T-helper 2 cell treated with Interferon-gamma antibody and Interleukin-4, amounts not matched to agents 5 μg/mL and 100 μg/mL, for 36 hours (primary cell): ENCODE measurements around the gene LTBP3.
"Not testable (repeated sequence)": the region's sequence is repeated elsewhere in the genome, so short reads cannot be mapped to it uniquely, and the experiment has no call there.

ENCODE experiments used
- DNase-seq: peaks from one replicate; pipeline ENCODE4 v3.0.0; 2021; ENCODE audit warnings: low spot score
- H3K27ac Mint-ChIP-seq: one replicate; pipeline ENCODE4 v1.8.0; 2021; ENCODE audit warnings: mild to moderate bottlenecking, mixed read lengths
- H3K27me3 Mint-ChIP-seq: one replicate; pipeline ENCODE4 v1.8.0; 2021; ENCODE audit warnings: low read depth, mixed read lengths
- H3K36me3 Mint-ChIP-seq: one replicate; pipeline ENCODE4 v1.8.0; 2021; ENCODE audit warnings: low read depth, mixed read lengths
- H3K4me1 Mint-ChIP-seq: one replicate; pipeline ENCODE4 v1.8.0; 2021; ENCODE audit warnings: low read depth, mixed read lengths
- H3K4me3 Mint-ChIP-seq: one replicate; pipeline ENCODE4 v1.8.0; 2022; ENCODE audit warnings: mild to moderate bottlenecking, moderate library complexity, mixed read lengths
- H3K9me3 Mint-ChIP-seq: one replicate; pipeline ENCODE4 v1.8.0; 2021; ENCODE audit warnings: mixed read lengths

LTBP3 gene

DNA sequence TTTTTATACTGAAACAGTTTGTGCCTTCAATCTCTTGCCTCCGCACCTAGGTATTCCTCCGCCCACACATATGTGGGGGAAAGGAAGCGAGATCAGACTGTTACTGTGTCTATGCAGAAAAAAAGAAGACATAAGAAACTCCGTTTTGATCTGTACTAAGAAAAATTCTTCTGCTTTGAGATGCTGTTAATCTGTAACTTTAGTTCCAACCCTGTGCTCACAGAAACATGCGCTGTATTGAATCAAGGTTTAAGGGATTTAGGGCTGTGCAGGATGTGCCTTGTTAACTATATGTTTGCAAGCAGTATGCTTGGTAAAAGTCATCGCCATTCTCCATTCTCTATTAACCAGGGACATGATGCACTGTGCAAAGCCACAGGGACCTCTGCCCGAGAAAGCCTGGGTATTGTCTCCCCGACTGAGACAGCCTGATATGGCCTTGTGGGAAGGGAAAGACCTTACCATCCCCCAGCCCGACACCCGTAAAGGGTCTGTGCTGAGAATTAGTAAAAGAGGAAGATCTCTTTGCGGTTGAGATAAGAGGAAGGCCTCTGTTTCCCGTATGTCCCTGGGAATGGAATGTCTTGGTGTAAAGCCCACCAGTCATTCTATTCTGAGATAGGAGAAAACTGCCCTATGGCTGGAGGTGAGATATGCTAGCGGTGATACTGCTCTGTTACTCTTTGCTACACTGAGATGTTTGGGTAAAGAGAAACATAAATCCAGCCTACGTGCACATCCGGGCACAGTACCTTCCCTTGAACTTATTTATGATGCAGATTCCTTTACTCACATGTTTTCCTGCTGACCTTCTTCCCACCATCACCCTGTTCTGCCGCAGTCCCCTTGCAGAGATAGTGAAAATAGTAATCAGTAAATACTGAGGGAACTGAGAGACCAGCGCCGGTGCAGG is 35.2 kb downstream of the LTBP3 start:
- peak overlapping the region; percentile 73 for H3K27ac Mint-ChIP-seq
- H3K4me1 Mint-ChIP-seq = peaks cover 32% of the 10 kb centered on the region
- not testable (repeated sequence) for H3K27me3 Mint-ChIP-seq, H3K36me3 Mint-ChIP-seq, DNase-seq, H3K9me3 Mint-ChIP-seq
- H3K4me3 Mint-ChIP-seq = peak overlapping the region; percentile 58

DNA sequence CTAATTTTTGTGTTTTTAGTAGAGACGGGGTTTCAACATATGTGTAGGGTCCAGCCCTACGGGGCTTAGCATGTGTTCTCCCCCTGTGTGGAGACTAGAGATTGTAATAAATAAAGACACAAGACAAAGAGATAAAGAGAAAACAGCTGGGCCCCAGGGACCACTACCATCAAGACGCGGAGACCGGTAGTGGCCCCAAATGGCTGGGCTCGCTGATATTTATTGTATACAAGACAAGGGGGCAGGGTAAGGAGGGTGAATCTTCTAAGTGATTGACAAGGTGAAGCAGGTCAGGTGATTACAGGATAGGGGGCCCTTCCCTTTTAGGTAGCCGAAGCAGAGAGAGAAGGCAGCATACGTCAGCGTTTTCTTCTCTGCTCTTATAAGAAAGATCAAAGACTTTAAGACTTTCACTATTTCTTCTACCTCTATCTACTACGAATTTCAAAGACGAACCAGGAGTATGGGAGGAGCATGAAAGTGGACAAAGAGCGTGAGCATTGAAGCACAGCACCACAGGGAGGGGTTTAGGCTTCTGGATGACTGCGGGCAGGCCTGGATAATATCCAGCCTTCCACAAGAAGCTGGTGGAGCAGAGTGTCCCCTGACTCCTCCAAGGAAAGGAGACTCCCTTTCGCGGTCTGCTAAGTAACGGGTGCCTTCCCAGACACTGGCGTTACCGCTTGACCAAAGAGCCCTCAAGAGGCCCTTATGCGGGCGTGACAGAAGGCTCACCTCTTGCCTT is 36.2 kb downstream of the LTBP3 start:
- H3K27me3 Mint-ChIP-seq, DNase-seq, H3K36me3 Mint-ChIP-seq, H3K9me3 Mint-ChIP-seq: not testable (repeated sequence)
- peak overlapping the region; percentile 58 for H3K4me3 Mint-ChIP-seq
- peak overlapping the region; percentile 0 for H3K27ac Mint-ChIP-seq
- H3K4me1 Mint-ChIP-seq = peaks cover 27% of the 10 kb centered on the region

DNA sequence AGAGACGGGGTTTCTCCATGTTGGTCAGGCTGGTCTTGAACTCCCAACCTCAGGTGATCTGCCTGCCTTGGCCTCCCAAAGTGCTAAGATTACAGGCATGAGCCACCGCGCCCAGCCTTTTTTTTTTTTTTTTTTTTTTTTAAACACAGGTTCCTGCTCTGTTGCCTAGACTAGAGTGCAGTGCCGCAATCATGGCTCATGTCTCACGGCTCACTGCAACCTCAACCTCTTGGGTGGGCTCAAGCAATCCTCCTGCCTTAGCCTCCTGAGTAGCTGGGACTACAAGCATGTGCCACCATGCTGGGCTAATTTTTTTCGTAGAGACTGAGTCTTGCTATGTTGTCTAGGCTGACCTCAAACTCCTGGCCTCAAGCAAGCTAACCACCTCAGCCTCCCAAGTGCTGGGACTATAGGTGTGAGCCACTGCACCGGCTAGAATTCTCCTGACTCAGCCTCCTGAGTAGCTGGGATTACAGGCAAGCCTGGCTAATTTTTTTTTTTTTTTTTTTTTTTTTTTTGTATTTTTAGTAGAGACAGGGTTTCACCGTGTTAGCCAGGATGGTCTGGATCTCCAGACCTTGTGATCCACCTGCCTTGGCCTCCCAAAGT is 39.1 kb downstream of the LTBP3 start:
- H3K27ac Mint-ChIP-seq, H3K9me3 Mint-ChIP-seq, H3K36me3 Mint-ChIP-seq, DNase-seq, H3K27me3 Mint-ChIP-seq, H3K4me3 Mint-ChIP-seq: not testable (repeated sequence)
- peaks cover 28% of the 10 kb centered on the region for H3K4me1 Mint-ChIP-seq

GRCh38 chr11:65516135-65516968 is 41.8 kb downstream of the LTBP3 start:
- H3K36me3 Mint-ChIP-seq = no peaks in the 10 kb centered on the region
- no peak overlapping the region for H3K4me3 Mint-ChIP-seq

DNA sequence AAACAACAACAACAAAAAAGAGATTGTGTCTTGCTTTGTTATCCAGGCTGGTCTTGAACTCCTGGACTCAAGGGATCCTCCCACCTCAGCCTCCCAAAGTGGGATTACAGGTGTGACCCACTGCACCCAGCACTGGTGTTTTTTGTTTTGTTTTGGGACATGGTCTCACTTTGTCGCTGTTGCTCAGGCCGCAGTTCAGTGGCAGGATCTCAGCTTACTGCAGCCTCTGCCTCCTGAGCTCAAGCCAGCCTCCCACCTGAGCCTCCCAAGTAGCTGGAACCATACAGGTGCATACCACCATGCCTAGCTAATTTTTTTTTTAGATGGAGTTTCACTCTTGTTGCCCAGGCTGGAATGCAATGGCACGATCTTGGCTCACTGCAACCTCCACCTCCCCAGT is 45.8 kb downstream of the LTBP3 start:
- H3K4me3 Mint-ChIP-seq, H3K27ac Mint-ChIP-seq, DNase-seq, H3K36me3 Mint-ChIP-seq, H3K9me3 Mint-ChIP-seq, H3K27me3 Mint-ChIP-seq: not testable (repeated sequence)
- peaks cover 20% of the 10 kb centered on the region for H3K4me1 Mint-ChIP-seq

More at GRCh38 chr11:65516135-65516968, 41.8 kb downstream of the LTBP3 start:
- Mint-ChIP-seq H3K4me1 (peaks cover 8% of the 10 kb centered on the region), H3K9me3 (no peaks in the 10 kb centered on the region), H3K27ac (peak overlapping the region; percentile 45), H3K27me3 (no peaks in the 10 kb centered on the region)
- no peak for DNase-seq

DNA sequence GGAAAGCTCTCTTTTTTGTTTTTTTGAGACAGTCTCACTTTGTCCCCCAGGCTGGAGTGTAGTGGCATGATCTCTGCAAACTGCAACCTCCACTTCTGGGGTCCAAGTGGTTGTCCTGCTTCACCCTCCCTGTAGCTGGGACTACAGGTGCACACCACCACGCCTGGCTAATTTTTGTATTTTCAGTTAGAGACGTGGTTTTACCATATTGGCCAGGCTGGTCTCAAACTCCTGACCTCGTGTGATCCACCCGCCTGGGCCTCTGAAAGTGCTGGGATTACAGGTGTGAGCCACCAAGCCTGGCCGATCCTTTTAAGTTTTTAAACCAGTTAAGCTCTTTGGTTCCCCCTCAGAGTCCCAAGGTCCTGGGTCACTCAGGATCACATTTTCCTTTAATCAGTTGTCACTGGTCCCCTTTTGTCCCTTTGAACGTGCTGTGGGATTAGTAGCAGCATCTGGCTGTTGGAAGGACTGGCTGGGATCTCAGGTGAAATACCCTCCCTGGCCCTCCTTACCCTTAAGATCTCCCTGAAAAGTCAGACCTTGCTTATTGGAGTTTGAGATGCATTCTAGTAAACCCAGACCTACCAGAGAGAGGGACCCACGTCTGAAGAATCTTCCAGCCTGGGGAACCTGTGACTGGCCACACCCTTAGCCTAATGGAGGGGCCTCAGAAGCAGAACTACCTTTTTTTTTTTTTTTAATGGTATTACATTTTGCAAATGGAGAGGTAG is 51.2 kb downstream of the LTBP3 start:
- Mint-ChIP-seq H3K27me3 (peaks cover 2% of the 10 kb centered on the region), H3K4me1 (peaks cover 50% of the 10 kb centered on the region), H3K9me3 (no peaks in the 10 kb centered on the region), H3K27ac (peak overlapping the region; percentile 83), H3K36me3 (no peaks in the 10 kb centered on the region), H3K4me3 (no peak overlapping the region)
- peak; percentile 45 for DNase-seq

- Mint-ChIP-seq H3K27ac (peak overlapping the region; percentile 83), H3K9me3 (no peaks in the 10 kb centered on the region), H3K36me3 (no peaks in the 10 kb centered on the region), H3K4me1 (peaks cover 53% of the 10 kb centered on the region), H3K4me3 (no peak overlapping the region), H3K27me3 (peaks cover 2% of the 10 kb centered on the region)
- DNase-seq = no peak
These were observed 51.8 kb downstream of the LTBP3 start for GRCh38 chr11:65506290-65506771.

DNA sequence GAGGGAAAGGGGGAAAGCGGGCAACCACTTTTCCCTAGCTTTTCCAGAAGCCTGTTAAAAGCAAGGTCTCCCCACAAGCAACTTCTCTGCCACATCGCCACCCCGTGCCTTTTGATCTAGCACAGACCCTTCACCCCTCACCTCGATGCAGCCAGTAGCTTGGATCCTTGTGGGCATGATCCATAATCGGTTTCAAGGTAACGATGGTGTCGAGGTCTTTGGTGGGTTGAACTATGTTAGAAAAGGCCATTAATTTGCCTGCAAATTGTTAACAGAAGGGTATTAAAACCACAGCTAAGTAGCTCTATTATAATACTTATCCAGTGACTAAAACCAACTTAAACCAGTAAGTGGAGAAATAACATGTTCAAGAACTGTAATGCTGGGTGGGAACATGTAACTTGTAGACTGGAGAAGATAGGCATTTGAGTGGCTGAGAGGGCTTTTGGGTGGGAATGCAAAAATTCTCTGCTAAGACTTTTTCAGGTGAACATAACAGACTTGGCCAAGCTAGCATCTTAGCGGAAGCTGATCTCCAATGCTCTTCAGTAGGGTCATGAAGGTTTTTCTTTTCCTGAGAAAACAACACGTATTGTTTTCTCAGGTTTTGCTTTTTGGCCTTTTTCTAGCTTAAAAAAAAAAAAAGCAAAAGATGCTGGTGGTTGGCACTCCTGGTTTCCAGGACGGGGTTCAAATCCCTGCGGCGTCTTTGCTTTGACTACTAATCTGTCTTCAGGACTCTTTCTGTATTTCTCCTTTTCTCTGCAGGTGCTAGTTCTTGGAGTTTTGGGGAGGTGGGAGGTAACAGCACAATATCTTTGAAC is 52.5 kb downstream of the LTBP3 start:
- Mint-ChIP-seq H3K4me3 (no peak overlapping the region), H3K36me3 (no peaks in the 10 kb centered on the region), H3K27ac (peak overlapping the region; percentile 83), H3K9me3 (no peaks in the 10 kb centered on the region), H3K27me3 (peaks cover 5% of the 10 kb centered on the region), H3K4me1 (peaks cover 54% of the 10 kb centered on the region)
- DNase-seq = no peak

DNA sequence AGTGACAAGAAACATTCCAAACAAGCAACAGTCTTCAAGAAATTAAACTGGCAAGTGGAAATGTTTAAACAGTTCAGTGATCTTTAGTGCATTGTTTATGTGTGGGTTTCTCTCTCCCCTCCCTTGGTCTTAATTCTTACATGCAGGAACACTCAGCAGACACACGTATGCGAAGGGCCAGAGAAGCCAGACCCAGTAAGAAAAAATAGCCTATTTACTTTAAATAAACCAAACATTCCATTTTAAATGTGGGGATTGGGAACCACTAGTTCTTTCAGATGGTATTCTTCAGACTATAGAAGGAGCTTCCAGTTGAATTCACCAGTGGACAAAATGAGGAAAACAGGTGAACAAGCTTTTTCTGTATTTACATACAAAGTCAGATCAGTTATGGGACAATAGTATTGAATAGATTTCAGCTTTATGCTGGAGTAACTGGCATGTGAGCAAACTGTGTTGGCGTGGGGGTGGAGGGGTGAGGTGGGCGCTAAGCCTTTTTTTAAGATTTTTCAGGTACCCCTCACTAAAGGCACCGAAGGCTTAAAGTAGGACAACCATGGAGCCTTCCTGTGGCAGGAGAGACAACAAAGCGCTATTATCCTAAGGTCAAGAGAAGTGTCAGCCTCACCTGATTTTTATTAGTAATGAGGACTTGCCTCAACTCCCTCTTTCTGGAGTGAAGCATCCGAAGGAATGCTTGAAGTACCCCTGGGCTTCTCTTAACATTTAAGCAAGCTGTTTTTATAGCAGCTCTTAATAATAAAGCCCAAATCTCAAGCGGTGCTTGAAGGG is 53.3 kb downstream of the LTBP3 start:
- Mint-ChIP-seq H3K36me3 (no peaks in the 10 kb centered on the region), H3K27ac (peak overlapping the region; percentile 88), H3K4me3 (no peak overlapping the region), H3K4me1 (peaks cover 50% of the 10 kb centered on the region), H3K27me3 (peaks cover 5% of the 10 kb centered on the region), H3K9me3 (no peaks in the 10 kb centered on the region)
- no peak for DNase-seq

GRCh38 chr11:65503949-65504673 is 54.0 kb downstream of the LTBP3 start:
- no peak for DNase-seq
- H3K4me1 Mint-ChIP-seq = peaks cover 47% of the 10 kb centered on the region
- no peaks in the 10 kb centered on the region for H3K36me3 Mint-ChIP-seq
- H3K9me3 Mint-ChIP-seq = no peaks in the 10 kb centered on the region
- H3K27me3 Mint-ChIP-seq = peaks cover 5% of the 10 kb centered on the region
- H3K27ac Mint-ChIP-seq = peak overlapping the region; percentile 88
- H3K4me3 Mint-ChIP-seq = no peak overlapping the region

DNA sequence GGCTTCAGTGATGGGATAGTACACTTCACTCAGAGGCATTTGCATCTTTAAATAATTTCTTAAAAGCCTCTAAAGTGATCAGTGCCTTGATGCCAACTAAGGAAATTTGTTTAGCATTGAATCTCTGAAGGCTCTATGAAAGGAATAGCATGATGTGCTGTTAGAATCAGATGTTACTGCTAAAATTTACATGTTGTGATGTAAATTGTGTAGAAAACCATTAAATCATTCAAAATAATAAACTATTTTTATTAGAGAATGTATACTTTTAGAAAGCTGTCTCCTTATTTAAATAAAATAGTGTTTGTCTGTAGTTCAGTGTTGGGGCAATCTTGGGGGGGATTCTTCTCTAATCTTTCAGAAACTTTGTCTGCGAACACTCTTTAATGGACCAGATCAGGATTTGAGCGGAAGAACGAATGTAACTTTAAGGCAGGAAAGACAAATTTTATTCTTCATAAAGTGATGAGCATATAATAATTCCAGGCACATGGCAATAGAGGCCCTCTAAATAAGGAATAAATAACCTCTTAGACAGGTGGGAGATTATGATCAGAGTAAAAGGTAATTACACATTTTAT is 54.7 kb downstream of the LTBP3 start:
- H3K9me3 Mint-ChIP-seq = no peaks in the 10 kb centered on the region
- no peak for DNase-seq
- peaks cover 47% of the 10 kb centered on the region for H3K4me1 Mint-ChIP-seq
- H3K36me3 Mint-ChIP-seq = no peaks in the 10 kb centered on the region
- H3K27ac Mint-ChIP-seq = peak overlapping the region; percentile 88
- no peak overlapping the region for H3K4me3 Mint-ChIP-seq
- H3K27me3 Mint-ChIP-seq = peaks cover 5% of the 10 kb centered on the region
